K562 (cell line): ENCODE data around the gene PHKG1. TPM values are rescaled to one million over a fixed set of nuclear protein-coding genes. Genes with fewer than 3 reads are reported as not detected.

Experiments used
- ATAC-seq: fragments of 200-7000 bp; cut with Tn5 transposase; 3 replicates; pipeline ENCODE4 v1.9.1; 2020; ENCODE audit warnings: moderate library complexity
- BruUV-seq: library from RNA; stranded (reverse); fragments of 400-500 nt; replicated peaks from 2 replicates; lab custom pipeline; 2021; lab: Mats Ljungman, UMichigan
- CTCF ChIA-PET: fragments of 300-600 bp; formaldehyde crosslinking; extraction: SDS; loops from one replicate; lab custom pipeline; 2021; ENCODE audit warnings: low intra/inter-chr PET ratio; lab: Yijun Ruan, JAX
- POLR2A ChIA-PET: fragments of 300-600, 350-650 bp; sonication (Branson Sonifier 250); formaldehyde crosslinking; extraction: SDS; loops from one replicate; lab custom pipeline; 2021; ENCODE audit warnings: antibody characterized with exemption, inconsistent platforms; lab: Yijun Ruan, JAX
- DNase-seq, 4 experiments: peaks; one replicate each; pipeline versions ENCODE4 v3.0.0 to v3.0.0-alpha.2; 2011 to 2018; ENCODE audit warnings: low spot score in 3 of 4, mixed read lengths in 3 of 4; ENCODE audit errors: extremely low read depth in 1 of 4
- FAIRE-seq: peaks from 2 replicates; lab custom pipeline; 2011; peaks lifted over from hg19 to GRCh38; lab: Jason Lieb, UNC
- H2AFZ ChIP-seq: 2 replicates; pipeline ENCODE4 v1.6.0; 2011; ENCODE audit warnings: low read depth, low read length, control low read depth, inconsistent platforms
- H3K27ac ChIP-seq: fragments of 200-600 bp; 3 replicates; pipeline ENCODE4 v1.8.0; 2011; ENCODE audit warnings: low read depth, mild to moderate bottlenecking, control low read depth, inconsistent platforms, low read length, moderate library complexity, mixed read lengths; ENCODE audit errors: extremely low read depth
- H3K27me3 ChIP-seq, 2 experiments: fragments of 300-600 bp in 1 of 2; 2 replicates in 1 of 2; 3 replicates in 1 of 2; pipeline versions ENCODE4 v1.6.0 to v1.8.0; 2011; ENCODE audit warnings: inconsistent platforms in 2 of 2, low read length in 2 of 2, mild to moderate bottlenecking in 1 of 2, mixed read lengths in 1 of 2, moderate library complexity in 1 of 2; ENCODE audit not compliant: control insufficient read depth in 2 of 2, insufficient read depth in 2 of 2
- H3K36me3 ChIP-seq: fragments of 300-600 bp; 3 replicates; pipeline ENCODE4 v1.8.0; 2011; ENCODE audit warnings: mild to moderate bottlenecking, low read length, inconsistent platforms; ENCODE audit not compliant: control insufficient read depth, insufficient read depth
- H3K4me1 ChIP-seq, 2 experiments: fragments of 200-600 bp in 1 of 2; replicated peaks in 1 of 2; 2 replicates in 1 of 2; 3 replicates in 1 of 2; pipeline versions ENCODE4 v1.5.1 to v1.8.0; 2011; ENCODE audit warnings: inconsistent platforms in 2 of 2, low read length in 2 of 2, mild to moderate bottlenecking in 1 of 2, mixed read lengths in 1 of 2, moderate library complexity in 1 of 2; ENCODE audit not compliant: control insufficient read depth in 2 of 2, insufficient read depth in 2 of 2
- H3K4me2 ChIP-seq: 2 replicates; pipeline ENCODE4 v1.6.1; 2011; ENCODE audit warnings: low read length, control low read depth, inconsistent platforms, mixed read lengths; ENCODE audit not compliant: insufficient read depth
- H3K4me3 ChIP-seq: fragments of 200-600 bp; sonication (generic), shearing (Covaris generic); 2 replicates; pipeline ENCODE4 v1.5.1; 2016; ENCODE audit warnings: control low read depth, inconsistent platforms
- H3K79me2 ChIP-seq: fragments of 200-600 bp; 3 replicates; pipeline ENCODE4 v1.8.0; 2011; ENCODE audit warnings: low read length, inconsistent platforms; ENCODE audit not compliant: control insufficient read depth, insufficient read depth
- H3K9ac ChIP-seq, 2 experiments: 2 replicates each; pipeline versions ENCODE4 v1.6.0 to v1.6.1; 2011; ENCODE audit warnings: low read depth in 2 of 2, low read length in 2 of 2, control low read depth in 1 of 2, inconsistent platforms in 1 of 2, mild to moderate bottlenecking in 1 of 2, mixed read lengths in 1 of 2; ENCODE audit not compliant: insufficient read depth in 1 of 2
- H3K9me1 ChIP-seq: one replicate; pipeline ENCODE4 v1.6.0; 2011; ENCODE audit warnings: inconsistent platforms, mild to moderate bottlenecking, low read length, moderate library complexity; ENCODE audit not compliant: control insufficient read depth, insufficient read depth
- H3K9me3 ChIP-seq: replicated peaks from 2 replicates; pipeline ENCODE4 v1.5.1; 2011; ENCODE audit warnings: low read depth, low read length, inconsistent platforms; ENCODE audit not compliant: control insufficient read depth, insufficient read depth
- H4K20me1 ChIP-seq: replicated peaks from 2 replicates; pipeline ENCODE4 v1.6.1; 2011; ENCODE audit warnings: low read length, inconsistent platforms, mixed read lengths; ENCODE audit not compliant: control insufficient read depth, insufficient read depth
- BACH1 ChIP-seq: fragments of 200-800 bp; sonication (Bioruptor generic); IDR thresholded peaks from 2 replicates; pipeline ENCODE4 v1.6.1; 2016; ENCODE audit warnings: missing genetic modification characterization, missing compliant biosample characterization
- BHLHE40 ChIP-seq: IDR thresholded peaks from 2 replicates; pipeline ENCODE4 v1.6.1; 2011; ENCODE audit warnings: low read length, improper control_type of control experiment
- CGGBP1 ChIP-seq: fragments of 250-450 bp; sonication (Bioruptor Pico); IDR thresholded peaks from 2 replicates; pipeline ENCODE4 v1.9.0; 2021; ENCODE audit warnings: mild to moderate bottlenecking
- FOXP4 ChIP-seq: sonication (generic); formaldehyde crosslinking; IDR thresholded peaks from 2 replicates; pipeline ENCODE4 v1.8.0; 2022; ENCODE audit warnings: mild to moderate bottlenecking, missing genetic modification reagents, borderline replicate concordance
- GTF2B ChIP-seq: IDR thresholded peaks from 2 replicates; pipeline ENCODE4 v1.6.1; 2011; ENCODE audit not compliant: insufficient read length; ENCODE audit errors: extremely low read depth
- SIX5 ChIP-seq, 2 experiments: IDR thresholded peaks; 2 replicates each; pipeline ENCODE4 v1.6.1; 2011; ENCODE audit warnings: low read length in 2 of 2, borderline replicate concordance in 1 of 2, low read depth in 1 of 2, mild to moderate bottlenecking in 1 of 2, moderate library complexity in 1 of 2; ENCODE audit not compliant: insufficient read depth in 1 of 2
- SLC30A9 ChIP-seq: fragments of 250-450 bp; sonication (Bioruptor Pico); IDR thresholded peaks from 2 replicates; pipeline ENCODE4 v1.8.0; 2022; ENCODE audit warnings: mild to moderate bottlenecking, moderate library complexity
- STAG1 ChIP-seq: sonication (generic); formaldehyde crosslinking; IDR thresholded peaks from 2 replicates; pipeline ENCODE4 v1.5.0; 2020; ENCODE audit warnings: missing genetic modification reagents, borderline replicate concordance
- TAF7 ChIP-seq: fragments of 450-650 bp; IDR thresholded peaks from 2 replicates; pipeline ENCODE4 v1.6.1; 2016; ENCODE audit warnings: missing genetic modification characterization, missing compliant biosample characterization
- ZNF584 ChIP-seq: fragments of 200-800 bp; sonication (Bioruptor generic); IDR thresholded peaks from 2 replicates; pipeline ENCODE4 v1.6.1; 2016; ENCODE audit warnings: low read depth, mild to moderate bottlenecking, missing genetic modification characterization, missing compliant biosample characterization
- WGBS: fragments of 100-300 bp; shearing (Covaris generic); methylation state at CpG from one replicate; pipeline ENCODE4 v1.1.6; 2016; ENCODE audit warnings: low coverage, mixed read lengths; ENCODE audit not compliant: insufficient coverage; ENCODE audit errors: missing lambda C conversion rate; 5-methylcytosine and 5-hydroxymethylcytosine counted together
- in situ Hi-C: fragments of 300-500 bp; cut with MboI; formaldehyde crosslinking; loops from 4 replicates; pipeline ENCODE4 v1.15.0; 2018; ENCODE audit warnings: inconsistent platforms, mixed read lengths
- intact Hi-C: fragments of 100-400 bp; cut with micrococcal nuclease; formaldehyde crosslinking; loops from 2 replicates; pipeline ENCODE4 v1.14.2; 2022
- polyA plus RNA-seq, 8 experiments: library from polyadenylated mRNA; depleted of rRNA in 4 of 8; stranded (reverse) in 5 of 8; unstranded in 3 of 8; fragments of >200 nt; fragmentation: Nextera tagmentation in 2 of 8; fragmentation: Illumina TruSeq in 1 of 8; extraction: Ambion mirVana in 2 of 8; extraction: Trizol in 1 of 8; gene quantifications; 2 replicates each; pipeline versions ENCODE4 v1.2.1 to v1.2.3, GENCODE V29; 2011 to 2014; ENCODE audit warnings: inconsistent platforms in 1 of 8, missing spikeins in 1 of 8
- total RNA-seq, 7 experiments: library from RNA; depleted of rRNA in 6 of 7; stranded (reverse); fragments of >200 nt in 6 of 7; fragmentation: Illumina TruSeq in 2 of 7; extraction: Trizol in 2 of 7; gene quantifications; 2 replicates each; pipeline versions ENCODE4 v1.2.1 to v1.2.3, GENCODE V29; 2011 to 2021; ENCODE audit warnings: low replicate concordance in 1 of 7

Gene PHKG1
- total and polyA plus RNA-seq, 9 of the 15 experiments (the other 6 are each of a cell fraction or from before 2014, with no cell fraction given): 0.10 to 0.83 (median 0.46) TPM

DNA sequence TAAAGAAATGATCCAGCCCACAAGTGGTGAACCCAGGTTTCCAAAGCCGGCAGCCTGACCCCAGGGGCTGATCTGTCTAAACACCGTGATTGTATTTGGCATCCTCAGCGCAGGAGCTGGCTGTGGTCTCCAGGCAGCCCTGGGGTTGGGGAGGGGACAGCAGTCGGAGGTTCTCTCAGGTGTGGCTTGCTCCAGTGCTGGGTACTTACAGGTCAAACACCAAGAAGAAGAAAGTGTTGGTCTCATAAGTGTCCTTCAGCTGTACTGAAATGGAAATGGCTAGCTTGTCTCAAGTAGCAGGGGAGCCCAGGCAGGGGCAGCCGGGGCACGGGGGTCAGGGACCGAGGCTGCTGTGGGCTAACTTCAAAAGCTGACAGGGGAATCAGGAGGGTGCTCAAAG, 6.0 kb downstream of the PHKG1 start:
- Histone ChIP-seq H4K20me1 (no peaks in the 10 kb centered on the region), H3K79me2 (no peaks in the 10 kb centered on the region), H3K9me3 (no peaks in the 10 kb centered on the region), H3K4me3 (no peak overlapping the region), H3K4me1 (peaks cover 0 to 11% of the 10 kb centered on the region in 2 experiments; a peak in 2 of 5 replicates), H3K27ac (no peak overlapping the region), H3K9me1 (peaks cover 2% of the 10 kb centered on the region), H2AFZ (no peak overlapping the region), H3K36me3 (peaks cover 8% of the 10 kb centered on the region; the same call in 1 of the 3 replicates), H3K27me3 (no peaks in the 10 kb centered on the region), H3K9ac (no peak overlapping the region), H3K4me2 (no peak overlapping the region)
- FAIRE-seq (no peak), DNase-seq (no peak), ATAC-seq (no peak)
- ChIA-PET CTCF (no interaction called here), POLR2A (interaction anchor here (0.7 kb wide), 1 partner anchor 23 kb away, joined by 3 read pairs; the partner anchor contains the start of gene SUMF2)
- TF ChIP-seq FOXP4 (CRISPR knock-in tag) (no peak), BHLHE40 (no peak), SLC30A9 (CRISPR knock-in tag) (no peak), ZNF584 (no peak), STAG1 (CRISPR knock-in tag) (no peak), GTF2B (no peak), SIX5 (IDR thresholded peaks at IDR 0.05; ENCODE audit: borderline replicate concordance in 1 of 2, insufficient read depth in 1 of 2, low read depth in 1 of 2, low read length in 2 of 2) (no peak), TAF7 (tag) (no peak), CGGBP1 (CRISPR knock-in tag) (no peak), BACH1 (tag) (no peak)
- intact Hi-C loops: no loop called here
- 87% methylated on average over 6 of the region's 7 CpGs for WGBS
- in situ Hi-C loops: no loop called here
- no TSS peak for BruUV-seq
